ENCODE measurements around the gene MISP.

The MISP gene

GRCh38 chr19:796692-797527 is 46.0 kb downstream of the MISP start, which contains the start of gene PTBP1:
PTBP1 (plus strand) TSS chr19:797452; CDS start chr19:797498, 46 bp downstream.
- DNase-seq (ENCODE audit: low read depth) = peak; percentile 99

- peak; percentile 93 for DNase-seq (ENCODE audit: low read depth)
These were observed 46.9 kb downstream of the MISP start for GRCh38 chr19:797528-798414.

DNA sequence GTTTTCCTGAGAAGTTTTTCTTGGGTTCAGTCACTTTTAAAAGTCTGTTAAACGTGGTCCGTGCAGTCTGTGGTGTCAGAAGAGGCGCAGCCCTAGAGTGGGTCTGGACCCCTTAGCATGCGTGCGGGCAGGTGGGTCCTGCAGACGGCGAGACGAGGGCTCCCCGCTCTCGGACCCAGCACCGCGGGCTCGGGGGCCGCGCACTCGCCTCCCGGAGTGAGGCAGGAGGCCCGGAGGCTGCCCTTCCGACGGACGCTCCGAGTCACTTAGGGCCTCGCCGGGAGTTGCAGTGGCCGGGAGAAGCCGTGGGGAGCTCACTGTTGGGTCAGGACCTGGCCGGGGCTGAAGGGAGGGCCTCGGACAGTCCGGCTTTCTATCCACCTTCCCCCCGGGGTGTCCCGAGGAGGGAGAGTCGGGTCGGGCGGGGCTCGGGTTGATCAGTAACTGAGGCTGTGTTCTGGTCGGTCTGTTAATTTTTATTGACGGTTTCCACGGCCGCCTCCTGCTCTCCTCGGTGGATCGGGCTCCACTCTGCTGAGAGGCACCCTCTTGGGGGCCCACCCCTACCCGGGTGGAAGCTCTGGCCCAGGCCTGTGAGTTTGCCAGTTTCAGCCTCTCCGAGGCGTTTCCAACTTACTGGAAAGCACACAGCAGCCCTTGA is 47.6 kb downstream of the MISP start:
- DNase-seq (ENCODE audit: low read depth) = no peak

- DNase-seq (ENCODE audit: low read depth) = no peak
These were observed 48.4 kb downstream of the MISP start for GRCh38 chr19:799076-799881.

DNA sequence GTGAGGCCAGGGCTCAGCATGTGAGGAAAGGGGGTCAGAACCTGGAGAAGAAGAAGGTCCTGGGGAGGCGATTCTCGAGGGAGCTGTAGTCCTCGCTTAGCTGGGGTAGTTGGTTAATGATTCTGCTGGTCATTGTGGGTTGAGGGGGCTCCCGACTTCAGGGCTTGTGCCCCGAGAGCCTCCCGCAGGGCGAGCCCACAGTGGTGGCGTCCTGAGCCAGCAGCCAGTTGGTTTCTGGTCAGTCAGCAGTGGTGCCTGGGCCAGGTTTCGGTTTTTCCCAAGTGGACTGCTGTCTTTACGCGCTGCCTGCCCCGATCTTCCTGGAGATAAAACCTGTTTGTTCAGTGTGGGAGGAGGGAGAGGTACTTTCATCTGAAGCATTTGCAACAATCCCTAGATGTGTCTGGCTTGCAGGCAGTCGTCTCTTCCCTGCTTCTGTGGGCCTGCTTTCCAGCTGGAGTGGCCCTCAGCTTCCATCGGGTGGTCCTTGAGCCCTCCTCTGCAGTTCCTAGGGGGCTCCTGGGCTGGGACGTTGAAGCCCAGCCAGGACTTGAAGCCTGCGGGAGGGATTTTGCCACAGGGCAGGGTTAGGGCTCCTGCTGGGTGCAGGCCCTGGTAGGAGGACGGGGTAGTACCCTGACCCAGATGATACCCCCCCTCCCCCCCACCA is 49.6 kb downstream of the MISP start:
- no peak for DNase-seq (ENCODE audit: low read depth)

GRCh38 chr19:801030-801860 is 50.3 kb downstream of the MISP start:
- DNase-seq (ENCODE audit: low read depth) = no peak

- no peak for DNase-seq (ENCODE audit: low read depth)
These were observed 51.1 kb downstream of the MISP start for GRCh38 chr19:801861-802497.

- no peak for DNase-seq (ENCODE audit: low read depth)
These were observed 51.7 kb downstream of the MISP start for GRCh38 chr19:802498-803098.

DNA sequence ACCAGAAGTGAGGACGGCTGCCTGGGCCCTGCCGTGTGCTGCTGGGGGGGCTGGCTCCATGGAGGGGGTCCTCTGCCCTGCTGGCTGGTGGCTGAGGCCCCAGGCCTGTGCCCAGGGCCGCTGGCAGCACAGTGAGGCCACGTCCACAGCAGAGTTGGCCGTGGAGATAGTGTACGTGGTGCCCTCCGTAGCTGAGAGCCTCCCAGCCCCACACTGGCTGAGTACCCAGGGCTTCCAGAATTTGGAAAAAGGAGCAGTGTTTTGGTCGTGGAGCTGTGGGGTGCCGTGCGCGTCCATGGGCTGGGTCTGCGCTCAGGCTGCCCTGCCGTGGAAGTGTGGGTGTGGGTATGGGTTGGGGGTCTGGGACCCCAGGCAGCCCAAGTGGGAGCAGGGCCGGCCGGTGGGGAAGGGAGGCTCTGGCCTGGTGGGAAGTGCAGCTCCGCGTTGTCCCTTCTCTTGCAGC is 52.2 kb downstream of the MISP start:
- no peak for DNase-seq (ENCODE audit: low read depth)

DNA sequence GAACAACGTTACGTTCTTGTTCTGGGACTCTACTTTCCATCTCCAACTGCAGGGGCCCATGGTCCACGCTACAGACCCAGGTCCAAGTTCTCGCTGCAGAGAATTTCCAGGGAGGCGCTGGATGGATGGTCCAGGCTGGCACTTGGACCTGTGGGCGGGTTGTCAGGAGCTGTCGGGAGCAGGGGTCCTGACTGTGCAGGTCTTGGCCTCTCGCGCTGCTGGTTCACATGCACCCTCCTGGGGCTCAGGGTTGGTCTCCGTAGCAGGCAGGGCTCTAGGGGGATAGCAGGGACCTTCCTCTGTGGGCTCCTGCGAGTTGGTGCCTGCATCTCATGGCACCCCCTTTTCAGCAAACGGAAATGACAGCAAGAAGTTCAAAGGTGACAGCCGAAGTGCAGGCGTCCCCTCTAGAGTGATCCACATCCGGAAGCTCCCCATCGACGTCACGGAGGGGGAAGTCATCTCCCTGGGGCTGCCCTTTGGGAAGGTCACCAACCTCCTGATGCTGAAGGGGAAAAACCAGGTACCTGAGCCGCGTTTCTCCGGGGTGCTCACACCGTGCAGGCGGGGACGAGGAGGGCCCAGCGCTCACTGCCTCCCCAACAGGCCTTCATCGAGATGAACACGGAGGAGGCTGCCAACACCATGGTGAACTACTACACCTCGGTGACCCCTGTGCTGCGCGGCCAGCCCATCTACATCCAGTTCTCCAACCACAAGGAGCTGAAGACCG is 52.9 kb downstream of the MISP start:
- no peak for DNase-seq (ENCODE audit: low read depth)

- DNase-seq (ENCODE audit: low read depth) = no peak
These were observed 53.7 kb downstream of the MISP start for GRCh38 chr19:804419-805165.

GRCh38 chr19:805166-805551 is 54.2 kb downstream of the MISP start:
- DNase-seq (ENCODE audit: low read depth) = no peak

DNA sequence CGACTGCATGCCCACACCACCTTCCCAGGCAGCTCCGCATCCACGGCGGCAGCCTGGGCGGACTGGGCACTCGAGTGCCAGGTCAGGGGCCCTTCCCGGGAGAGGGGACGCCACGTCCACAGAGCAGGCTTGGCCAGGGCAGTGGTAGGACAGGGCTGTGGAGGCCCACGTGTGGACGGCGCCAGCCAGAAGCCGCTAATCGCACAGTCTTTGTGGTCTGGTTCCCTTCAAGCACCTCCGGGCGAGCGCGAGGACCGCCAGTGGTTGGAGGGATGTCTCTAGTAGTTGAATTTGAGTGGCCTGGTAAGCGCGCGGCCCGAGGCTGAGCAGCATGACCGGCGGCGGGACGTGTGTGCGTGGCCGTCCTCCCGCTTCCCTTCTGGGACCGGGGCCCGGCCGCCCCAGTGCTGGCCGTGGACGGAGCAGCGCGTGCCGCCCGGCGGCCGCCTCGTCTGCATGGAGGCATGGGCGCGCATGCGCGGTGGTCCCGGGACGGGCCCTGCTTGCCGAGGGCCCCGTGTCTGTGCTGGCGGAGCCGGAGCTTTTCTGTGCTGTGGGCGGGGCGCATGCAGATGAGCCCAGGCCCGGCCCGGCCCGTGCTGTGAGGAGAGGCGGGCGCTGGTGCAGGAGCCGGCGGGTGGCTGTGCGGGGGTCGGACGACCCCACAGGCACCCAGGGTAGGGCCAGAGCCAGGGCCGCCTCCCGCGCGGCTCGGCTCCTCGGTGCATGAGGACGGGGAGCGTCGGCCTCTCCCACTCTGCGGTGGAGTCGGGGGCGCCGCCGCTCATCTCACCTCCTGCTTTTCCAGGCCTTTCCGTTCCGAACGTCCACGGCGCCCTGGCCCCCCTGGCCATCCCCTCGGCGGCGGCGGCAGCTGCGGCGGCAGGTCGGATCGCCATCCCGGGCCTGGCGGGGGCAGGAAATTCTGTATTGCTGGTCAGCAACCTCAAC is 55.0 kb downstream of the MISP start:
- no peak for DNase-seq (ENCODE audit: low read depth)

- no peak for DNase-seq (ENCODE audit: low read depth)
These were observed 56.0 kb downstream of the MISP start for GRCh38 chr19:806815-807421.

- DNase-seq (ENCODE audit: low read depth) = no peak
These were observed 56.9 kb downstream of the MISP start for GRCh38 chr19:807627-808422.

Measured in activated T-cell treated with anti-CD3 and anti-CD28 coated beads for 48 hours (primary cell).